Measurements from ENCODE around the gene IGIP.

DNA sequence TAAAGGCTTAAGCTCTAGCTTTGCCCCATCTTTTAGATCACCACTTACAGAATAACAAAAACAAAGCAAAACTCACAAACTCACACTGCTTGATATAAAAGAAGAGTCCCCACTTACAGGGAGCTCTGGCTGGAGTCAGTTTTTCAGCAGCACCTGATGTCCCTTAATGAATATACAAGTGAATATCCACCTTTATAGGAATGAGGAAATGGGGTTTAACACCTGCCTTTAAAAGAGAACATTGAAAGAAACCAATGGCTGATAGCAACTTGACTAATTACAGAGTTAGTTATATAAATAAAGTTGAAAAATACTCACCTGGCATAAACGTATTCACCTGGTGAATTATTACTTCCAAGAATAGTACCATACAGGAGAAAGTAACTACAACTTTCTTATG is 32.6 kb upstream of the IGIP start:
- TF ChIP-seq FOXM1 (IDR thresholded peaks at IDR 0.05; ENCODE audit: borderline replicate concordance, low read depth) (no peak), EP300 (IDR thresholded peaks at IDR 0.05; ENCODE audit: borderline replicate concordance) (no peak), MAX (IDR thresholded peaks at IDR 0.05) (no peak), USF1 (IDR thresholded peaks at IDR 0.05) (no peak), YY1 (IDR thresholded peaks at IDR 0.05; ENCODE audit: low read depth) (no peak), CEBPB (IDR thresholded peaks at IDR 0.05) (no peak), EGR1 (IDR thresholded peaks at IDR 0.05) (no peak), ZBTB7A (IDR thresholded peaks at IDR 0.05; ENCODE audit: low read depth) (no peak), TCF12 (IDR thresholded peaks at IDR 0.05; ENCODE audit: low read depth) (no peak), CREB1 (IDR thresholded peaks at IDR 0.05; ENCODE audit: low read depth) (no peak), TAF1 (IDR thresholded peaks at IDR 0.05; ENCODE audit: low read depth) (no peak), TEAD4 (IDR thresholded peaks at IDR 0.05) (no peak), RAD21 (IDR thresholded peaks at IDR 0.05; ENCODE audit: low read depth) (no peak)
- TF ChIP-seq, protein P1, sequence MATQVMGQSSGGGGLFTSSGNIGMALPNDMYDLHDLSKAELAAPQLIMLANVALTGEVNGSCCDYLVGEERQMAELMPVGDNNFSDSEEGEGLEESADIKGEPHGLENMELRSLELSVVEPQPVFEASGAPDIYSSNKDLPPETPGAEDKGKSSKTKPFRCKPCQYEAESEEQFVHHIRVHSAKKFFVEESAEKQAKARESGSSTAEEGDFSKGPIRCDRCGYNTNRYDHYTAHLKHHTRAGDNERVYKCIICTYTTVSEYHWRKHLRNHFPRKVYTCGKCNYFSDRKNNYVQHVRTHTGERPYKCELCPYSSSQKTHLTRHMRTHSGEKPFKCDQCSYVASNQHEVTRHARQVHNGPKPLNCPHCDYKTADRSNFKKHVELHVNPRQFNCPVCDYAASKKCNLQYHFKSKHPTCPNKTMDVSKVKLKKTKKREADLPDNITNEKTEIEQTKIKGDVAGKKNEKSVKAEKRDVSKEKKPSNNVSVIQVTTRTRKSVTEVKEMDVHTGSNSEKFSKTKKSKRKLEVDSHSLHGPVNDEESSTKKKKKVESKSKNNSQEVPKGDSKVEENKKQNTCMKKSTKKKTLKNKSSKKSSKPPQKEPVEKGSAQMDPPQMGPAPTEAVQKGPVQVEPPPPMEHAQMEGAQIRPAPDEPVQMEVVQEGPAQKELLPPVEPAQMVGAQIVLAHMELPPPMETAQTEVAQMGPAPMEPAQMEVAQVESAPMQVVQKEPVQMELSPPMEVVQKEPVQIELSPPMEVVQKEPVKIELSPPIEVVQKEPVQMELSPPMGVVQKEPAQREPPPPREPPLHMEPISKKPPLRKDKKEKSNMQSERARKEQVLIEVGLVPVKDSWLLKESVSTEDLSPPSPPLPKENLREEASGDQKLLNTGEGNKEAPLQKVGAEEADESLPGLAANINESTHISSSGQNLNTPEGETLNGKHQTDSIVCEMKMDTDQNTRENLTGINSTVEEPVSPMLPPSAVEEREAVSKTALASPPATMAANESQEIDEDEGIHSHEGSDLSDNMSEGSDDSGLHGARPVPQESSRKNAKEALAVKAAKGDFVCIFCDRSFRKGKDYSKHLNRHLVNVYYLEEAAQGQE (IDR thresholded peaks at IDR 0.05; ENCODE audit: low read depth) = no peak

Measured in Ishikawa (cell line).